DOHH2 (cell line): ENCODE measurements around the gene ADAM8.
A peak's percentile ranks its signal among the peaks of the same experiment; 100 is the strongest.

Experiments used
- H3F3A ChIP-seq: fragments of 200-600 bp; sonication (generic), shearing (Covaris generic); 2 replicates; pipeline ENCODE4 v1.6.0; 2016; ENCODE audit warnings: antibody characterized with exemption, mild to moderate bottlenecking; ENCODE audit not compliant: control insufficient read depth, insufficient read depth
- H3K27ac ChIP-seq: fragments of 200-600 bp; sonication (generic); 2 replicates; pipeline ENCODE4 v1.5.1; 2014; ENCODE audit warnings: low read depth, mild to moderate bottlenecking, low read length, moderate library complexity
- H3K27me3 ChIP-seq: fragments of 200-600 bp; sonication (generic); 2 replicates; pipeline ENCODE4 v1.6.1; 2014; ENCODE audit warnings: mild to moderate bottlenecking, low read length, mixed read lengths; ENCODE audit not compliant: control insufficient read depth
- H3K36me3 ChIP-seq: fragments of 200-600 bp; sonication (generic); 2 replicates; pipeline ENCODE4 v1.6.1; 2014; ENCODE audit warnings: mild to moderate bottlenecking, low read length, moderate library complexity, mixed read lengths; ENCODE audit not compliant: control insufficient read depth
- H3K4me1 ChIP-seq: fragments of 200-600 bp; sonication (generic); 2 replicates; pipeline ENCODE4 v1.6.1; 2014; ENCODE audit warnings: mild to moderate bottlenecking, low read length, mixed read lengths; ENCODE audit not compliant: control insufficient read depth
- H3K4me2 ChIP-seq: fragments of 200-600 bp; sonication (generic); 2 replicates; pipeline ENCODE4 v1.6.0; 2014; ENCODE audit warnings: mild to moderate bottlenecking, low read length, moderate library complexity
- H3K4me3 ChIP-seq: fragments of 200-600 bp; sonication (generic); 2 replicates; pipeline ENCODE4 v1.5.1; 2014; ENCODE audit warnings: mild to moderate bottlenecking, low read length, mixed read lengths
- H3K79me2 ChIP-seq: fragments of 200-600 bp; sonication (generic); 2 replicates; pipeline ENCODE4 v1.6.1; 2014; ENCODE audit warnings: mild to moderate bottlenecking, low read length, mixed read lengths; ENCODE audit not compliant: control insufficient read depth
- H3K9me2 ChIP-seq: fragments of 200-600 bp; sonication (generic); replicated peaks from 2 replicates; pipeline ENCODE4 v1.6.1; 2014; ENCODE audit warnings: mild to moderate bottlenecking, low read length, mixed read lengths; ENCODE audit not compliant: control insufficient read depth
- H3K9me3 ChIP-seq: fragments of 200-600 bp; sonication (generic); 2 replicates; pipeline ENCODE4 v1.6.1; 2014; ENCODE audit warnings: antibody characterized with exemption, low read length, mixed read lengths; ENCODE audit not compliant: control insufficient read depth, insufficient read depth
- H4K20me1 ChIP-seq: fragments of 200-600 bp; sonication (generic); 2 replicates; pipeline ENCODE4 v1.6.0; 2014; ENCODE audit warnings: low read depth, mild to moderate bottlenecking, antibody characterized with exemption, low read length, moderate library complexity; ENCODE audit not compliant: control insufficient read depth, insufficient read depth
- EZH2phosphoT487 ChIP-seq: fragments of 200-600 bp; sonication (generic); IDR thresholded peaks from 2 replicates; pipeline ENCODE4 v1.6.1; 2017; ENCODE audit warnings: borderline replicate concordance, mild to moderate bottlenecking, antibody characterized with exemption, low read length, moderate library complexity, mixed read lengths
- TF ChIP-seq, protein P1 (sequence below): fragments of 200-600 bp; sonication (generic); IDR thresholded peaks from one replicate; pipeline ENCODE4 v1.5.1; 2014; ENCODE audit warnings: antibody characterized with exemption, mild to moderate bottlenecking, low read depth, low read length; ENCODE audit not compliant: poor library complexity, severe bottlenecking

ADAM8 gene

DNA sequence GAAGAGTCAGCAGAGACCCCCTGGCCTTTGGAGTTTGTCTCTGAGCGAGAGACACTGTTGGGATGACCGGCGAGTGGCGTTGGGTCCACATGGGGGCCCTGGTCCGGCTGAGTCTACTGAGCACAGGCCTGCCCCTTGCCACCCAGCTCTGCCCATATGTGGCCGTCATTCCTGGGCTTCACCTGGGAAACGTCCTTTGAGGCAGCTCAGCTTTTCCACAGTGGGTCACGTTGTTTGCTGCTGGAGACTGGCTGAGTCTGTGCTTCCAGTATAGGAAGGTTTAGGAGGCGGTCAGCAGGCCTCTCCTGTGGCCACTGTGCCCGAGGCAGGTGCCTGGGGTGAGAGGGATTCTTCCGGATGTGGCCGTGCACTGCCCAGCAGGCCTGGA lies 17.1 kb downstream of the ADAM8 start:
- no peaks in the 10 kb centered on the region for H4K20me1 ChIP-seq
- 0 out of 2 replicates have a peak, but pooled peaks cover 6% of the 10 kb centered on the region for H3K27me3 ChIP-seq
- H3K27ac ChIP-seq = no peak overlapping the region
- H3K36me3 ChIP-seq = no peaks in the 10 kb centered on the region
- H3K4me1 ChIP-seq = peaks cover 38% of the 10 kb centered on the region
- no peak overlapping the region for H3K4me3 ChIP-seq
- no peaks in the 10 kb centered on the region for H3K9me2 ChIP-seq
- H3F3A ChIP-seq = no peaks in the 10 kb centered on the region
- no peak for TF ChIP-seq EZH2phosphoT487
- TF ChIP-seq, protein P1, sequence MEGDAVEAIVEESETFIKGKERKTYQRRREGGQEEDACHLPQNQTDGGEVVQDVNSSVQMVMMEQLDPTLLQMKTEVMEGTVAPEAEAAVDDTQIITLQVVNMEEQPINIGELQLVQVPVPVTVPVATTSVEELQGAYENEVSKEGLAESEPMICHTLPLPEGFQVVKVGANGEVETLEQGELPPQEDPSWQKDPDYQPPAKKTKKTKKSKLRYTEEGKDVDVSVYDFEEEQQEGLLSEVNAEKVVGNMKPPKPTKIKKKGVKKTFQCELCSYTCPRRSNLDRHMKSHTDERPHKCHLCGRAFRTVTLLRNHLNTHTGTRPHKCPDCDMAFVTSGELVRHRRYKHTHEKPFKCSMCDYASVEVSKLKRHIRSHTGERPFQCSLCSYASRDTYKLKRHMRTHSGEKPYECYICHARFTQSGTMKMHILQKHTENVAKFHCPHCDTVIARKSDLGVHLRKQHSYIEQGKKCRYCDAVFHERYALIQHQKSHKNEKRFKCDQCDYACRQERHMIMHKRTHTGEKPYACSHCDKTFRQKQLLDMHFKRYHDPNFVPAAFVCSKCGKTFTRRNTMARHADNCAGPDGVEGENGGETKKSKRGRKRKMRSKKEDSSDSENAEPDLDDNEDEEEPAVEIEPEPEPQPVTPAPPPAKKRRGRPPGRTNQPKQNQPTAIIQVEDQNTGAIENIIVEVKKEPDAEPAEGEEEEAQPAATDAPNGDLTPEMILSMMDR = no peak
- peaks cover 10% of the 10 kb centered on the region; the same call in 1 of the 2 replicates for H3K9me3 ChIP-seq
- H3K79me2 ChIP-seq = no peaks in the 10 kb centered on the region
- peak overlapping the region; percentile 73; the same call in 1 of the 2 replicates for H3K4me2 ChIP-seq

DNA sequence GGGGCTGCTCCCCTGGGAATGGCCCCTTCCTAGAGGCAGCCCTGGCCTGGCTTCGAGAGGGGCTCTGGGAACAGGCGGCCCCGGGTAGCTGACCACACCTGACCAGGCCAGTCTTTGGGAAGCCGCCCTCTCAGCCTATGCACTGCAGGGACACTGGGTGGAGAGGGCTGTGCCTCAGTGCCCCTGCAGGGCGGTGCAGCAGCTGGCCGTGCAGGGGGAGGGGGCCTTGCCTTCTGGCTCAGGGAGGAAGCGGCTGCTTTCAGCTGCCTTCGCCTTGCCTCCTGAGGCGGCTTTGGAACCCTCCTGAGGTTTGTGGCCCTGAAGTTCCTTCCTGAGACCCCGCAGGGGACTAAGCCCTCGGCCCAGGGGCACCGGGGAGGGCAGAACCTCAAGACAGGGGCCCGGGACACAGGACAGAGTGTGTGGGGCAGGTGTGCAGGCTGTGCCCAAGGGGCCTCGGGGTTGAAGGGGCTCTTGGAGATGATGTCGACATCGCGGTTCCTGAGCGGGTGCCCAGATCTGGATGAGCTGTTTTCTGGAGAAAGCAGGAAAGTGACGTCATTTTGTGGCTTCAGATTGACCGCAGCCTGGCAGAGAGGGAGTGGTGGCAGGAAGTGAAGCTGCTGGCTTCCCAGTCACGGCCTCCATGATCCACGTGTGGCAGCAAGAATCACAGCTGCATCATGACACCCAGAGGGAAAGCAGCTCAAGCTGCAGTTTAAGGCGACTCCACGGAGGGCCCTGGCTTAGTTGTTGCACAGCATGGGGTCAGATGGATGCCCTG lies 17.7 kb downstream of the ADAM8 start:
- H3K4me1 ChIP-seq = peaks cover 38% of the 10 kb centered on the region
- H3K27ac ChIP-seq = no peak overlapping the region
- no peaks in the 10 kb centered on the region for H3K36me3 ChIP-seq
- H3K9me3 ChIP-seq = peaks cover 10% of the 10 kb centered on the region; the same call in 1 of the 2 replicates
- H4K20me1 ChIP-seq = no peaks in the 10 kb centered on the region
- H3K4me2 ChIP-seq = peak overlapping the region; percentile 73
- no peaks in the 10 kb centered on the region for H3K9me2 ChIP-seq
- H3K4me3 ChIP-seq = peak overlapping the region; percentile 1; the same call in 1 of the 2 replicates
- 0 out of 2 replicates have a peak, but pooled peaks cover 6% of the 10 kb centered on the region for H3K27me3 ChIP-seq
- H3K79me2 ChIP-seq = no peaks in the 10 kb centered on the region
- TF ChIP-seq EZH2phosphoT487 = no peak
- TF ChIP-seq, protein P1 = no peak
- H3F3A ChIP-seq = no peaks in the 10 kb centered on the region

DNA sequence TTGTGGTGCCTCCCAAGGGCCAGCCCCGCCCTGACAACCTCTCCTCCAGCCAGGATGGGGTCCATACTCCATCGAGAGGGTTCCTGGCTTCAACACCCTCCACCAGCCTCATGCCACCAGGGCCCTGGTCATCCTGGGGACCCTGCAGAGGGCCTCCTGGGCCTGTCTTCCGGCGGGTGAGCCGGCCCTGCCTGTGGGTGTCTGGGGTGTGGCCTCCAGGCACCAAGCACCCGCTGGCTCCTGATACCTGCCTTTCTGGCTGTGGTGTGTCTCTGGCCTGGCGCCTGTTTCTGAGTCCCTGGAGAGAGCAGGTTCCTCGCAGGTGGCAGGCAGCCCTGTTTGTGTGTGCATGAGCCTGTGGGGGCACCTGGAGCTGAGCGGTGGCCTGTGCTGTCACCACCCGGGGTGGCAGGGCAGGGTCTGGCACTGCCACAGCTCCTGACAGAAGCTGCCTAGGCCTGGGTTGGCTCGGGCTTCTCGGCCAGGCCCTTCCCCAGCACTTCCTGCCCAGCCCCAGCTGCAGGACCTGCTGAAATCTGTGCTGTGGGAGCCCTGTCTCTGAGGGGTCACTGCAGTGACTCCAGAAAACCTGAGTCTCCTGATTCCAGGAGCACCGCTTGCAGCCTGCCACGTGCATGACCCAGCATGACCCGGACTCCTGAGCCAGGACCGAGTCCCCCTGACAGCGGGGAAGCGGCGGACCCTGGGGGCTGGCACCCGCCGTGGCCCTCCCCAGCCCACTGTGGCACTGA lies 18.4 kb downstream of the ADAM8 start:
- no peaks in the 10 kb centered on the region for H3K36me3 ChIP-seq
- peak overlapping the region; percentile 56 for H3K4me3 ChIP-seq
- no peak overlapping the region for H3K27ac ChIP-seq
- no peaks in the 10 kb centered on the region for H3K79me2 ChIP-seq
- H3F3A ChIP-seq = no peaks in the 10 kb centered on the region
- no peaks in the 10 kb centered on the region for H4K20me1 ChIP-seq
- peak overlapping the region; percentile 73 for H3K4me2 ChIP-seq
- peaks cover 10% of the 10 kb centered on the region; the same call in 1 of the 2 replicates for H3K9me3 ChIP-seq
- 0 out of 2 replicates have a peak, but pooled peaks cover 6% of the 10 kb centered on the region for H3K27me3 ChIP-seq
- no peaks in the 10 kb centered on the region for H3K9me2 ChIP-seq
- TF ChIP-seq, protein P1 = no peak
- TF ChIP-seq EZH2phosphoT487 = no peak
- H3K4me1 ChIP-seq = peaks cover 38% of the 10 kb centered on the region
